Effector CD8-positive, alpha-beta T cell (primary cell): Measurements from ENCODE around the gene MCU.

Experiments
- DNase-seq: peaks from one replicate; lab custom pipeline; 2025; lab: John Stamatoyannopoulos, UW

Gene MCU

DNA sequence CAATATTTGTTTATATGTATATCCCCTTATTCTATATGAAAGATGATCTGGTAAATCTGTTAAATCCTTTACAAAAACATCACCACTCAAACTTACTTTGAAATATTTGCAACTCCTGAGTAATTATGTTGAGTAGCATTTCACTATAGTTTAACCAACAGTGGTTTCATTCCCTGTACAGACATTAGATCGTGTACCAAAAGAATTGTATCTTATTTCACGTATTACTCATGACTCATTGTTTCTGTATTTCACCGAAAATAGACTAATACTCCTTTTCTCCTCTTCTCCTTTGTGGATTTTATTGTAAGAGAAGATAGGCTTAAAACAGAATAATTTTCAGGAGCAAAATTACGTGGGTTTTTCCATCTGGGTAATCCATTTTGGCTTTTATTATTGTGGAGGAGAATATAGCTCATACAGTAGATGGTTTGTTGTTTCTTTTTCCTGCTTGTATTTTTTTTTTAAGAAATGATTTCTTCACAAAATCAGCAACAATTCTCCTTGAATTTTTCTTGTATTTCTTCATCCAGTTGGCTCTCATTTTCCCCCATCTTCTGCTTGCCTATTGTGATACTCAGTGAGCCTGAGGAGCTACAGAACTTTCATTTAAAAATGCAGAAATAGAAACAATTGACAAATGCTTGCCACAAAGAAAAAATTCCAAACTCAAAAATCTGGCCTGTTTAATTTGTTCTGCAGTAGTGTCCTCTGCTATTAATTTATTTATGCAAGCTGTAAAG is 111.0 kb downstream of the MCU start:
- no peak for DNase-seq

- DNase-seq: no peak
These were observed 116.1 kb downstream of the MCU start for GRCh38 chr10:72808001-72808400.

GRCh38 chr10:72809006-72809405 is 117.1 kb downstream of the MCU start:
- DNase-seq: no peak

- DNase-seq: no peak
These were observed 119.0 kb downstream of the MCU start for GRCh38 chr10:72810976-72811375.

- no peak for DNase-seq
These were observed 120.4 kb downstream of the MCU start for GRCh38 chr10:72812415-72812752.

DNA sequence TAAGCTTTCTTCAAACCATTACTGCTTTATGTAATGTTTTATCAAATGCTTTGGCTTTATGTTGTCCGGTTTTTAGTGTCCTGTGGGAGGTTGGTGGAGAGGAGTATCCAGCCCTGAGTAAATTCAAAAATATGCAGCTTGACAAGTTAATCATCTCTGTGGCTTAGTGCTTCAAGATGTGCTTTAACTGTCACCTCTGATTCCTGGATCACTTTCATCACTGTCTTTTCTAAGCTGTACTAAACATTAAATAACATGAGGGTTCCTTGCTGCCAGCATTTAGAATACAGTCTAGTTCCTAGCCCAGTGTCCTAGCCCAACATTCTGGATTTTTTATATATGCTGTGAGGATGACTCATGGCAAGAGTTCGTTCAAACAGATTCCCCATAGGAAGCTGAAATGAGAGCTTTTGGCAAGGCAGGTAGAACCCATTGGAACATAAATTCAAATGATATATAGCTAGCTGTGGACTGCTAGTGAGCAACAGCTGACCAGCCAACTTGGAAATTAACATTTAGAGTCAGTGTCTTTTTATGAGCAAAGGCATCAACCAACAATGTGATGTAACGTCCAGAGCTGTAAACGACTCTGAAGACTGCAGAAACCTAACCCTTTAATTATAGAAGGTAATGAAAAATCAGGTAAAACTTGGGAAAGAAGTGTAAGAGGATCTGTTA is 120.9 kb downstream of the MCU start:
- no peak for DNase-seq

DNA sequence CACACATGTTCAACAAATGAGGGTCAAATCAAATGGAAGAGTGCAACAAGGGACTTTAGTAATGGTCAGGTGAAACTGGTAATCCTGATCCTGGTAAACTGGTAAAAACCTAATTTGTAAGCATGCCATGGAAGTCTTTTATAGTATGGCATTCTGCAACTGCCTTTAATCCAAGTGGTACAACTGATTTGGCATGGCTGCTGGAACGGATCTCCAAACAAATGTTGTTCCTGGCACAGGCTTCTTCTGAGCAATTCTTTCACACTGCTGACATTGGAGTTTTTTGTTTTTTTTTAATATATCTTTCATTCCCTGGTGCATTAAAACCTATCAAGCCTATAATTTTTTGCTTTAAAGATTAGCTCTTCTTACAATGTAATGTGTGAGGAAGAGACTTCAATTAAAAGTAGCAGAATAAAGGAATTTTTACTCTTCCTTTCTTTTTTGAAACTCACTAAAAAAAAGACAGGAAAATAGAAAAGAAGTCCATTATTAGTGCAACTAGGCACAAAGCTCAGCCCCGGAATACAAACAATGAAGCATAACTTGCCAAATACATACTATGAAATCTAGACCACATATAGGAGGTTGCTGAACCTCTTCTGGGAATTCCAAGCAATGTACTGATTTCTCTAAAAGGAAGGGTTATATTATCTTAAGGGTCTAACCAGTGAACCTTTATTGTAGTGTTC is 122.3 kb downstream of the MCU start:
- DNase-seq: no peak

GRCh38 chr10:72816565-72816964 is 124.6 kb downstream of the MCU start:
- DNase-seq: no peak

DNA sequence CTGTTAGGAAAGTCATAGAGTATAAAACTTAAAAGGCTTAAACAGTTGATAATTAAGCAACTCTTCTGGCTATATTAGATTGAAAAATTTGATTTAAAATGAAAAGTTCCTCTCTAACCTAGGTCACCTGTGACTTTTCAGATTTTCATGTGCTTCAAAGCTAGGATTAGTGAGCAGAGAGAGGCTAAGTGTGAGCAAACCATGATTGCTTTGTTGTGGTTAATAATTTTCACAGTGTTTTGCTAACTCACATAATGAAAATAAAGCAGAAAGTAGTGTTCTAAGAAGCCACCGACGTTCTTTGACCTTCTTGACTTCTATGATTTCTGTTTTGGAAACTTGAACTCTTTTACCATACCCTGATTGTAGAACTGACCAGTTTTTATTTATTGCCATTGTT is 126.1 kb downstream of the MCU start:
- no peak for DNase-seq

DNA sequence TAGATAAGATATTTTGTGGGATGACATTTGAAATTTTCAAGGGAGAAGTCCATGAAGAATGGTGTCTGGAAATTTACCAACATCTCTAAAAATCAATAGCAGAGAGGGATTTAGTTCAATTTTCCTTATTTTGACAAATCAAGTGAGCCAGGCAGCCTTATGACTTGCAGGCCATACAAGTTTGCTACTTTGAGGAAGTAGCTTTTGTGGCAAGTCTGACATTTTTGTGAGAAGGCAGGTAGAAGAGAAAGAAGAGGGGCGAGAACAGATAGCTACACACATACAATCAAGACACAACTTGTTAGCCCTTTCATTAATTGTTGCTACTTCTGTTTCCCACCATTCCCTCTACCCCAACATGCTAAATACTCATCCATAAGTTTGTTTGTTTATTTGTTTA is 127.1 kb downstream of the MCU start:
- DNase-seq: no peak

DNA sequence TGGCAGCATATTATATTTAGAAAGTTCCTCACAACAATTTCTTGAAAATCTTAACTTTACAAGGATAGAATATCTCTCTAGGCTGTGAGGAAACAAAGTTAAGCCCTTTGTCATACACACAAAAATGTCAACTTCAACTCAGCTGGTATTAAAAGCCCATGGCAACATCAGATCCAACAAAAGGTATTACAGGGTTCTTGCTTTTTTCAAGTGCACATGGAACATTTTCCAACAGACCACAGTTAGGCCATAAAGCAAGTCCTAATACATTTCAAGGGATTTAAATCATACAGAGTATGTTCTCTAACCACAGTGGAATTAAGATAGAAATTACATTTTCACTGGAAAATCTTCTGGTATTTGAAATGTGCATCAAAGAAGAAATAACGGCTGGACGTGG is 129.7 kb downstream of the MCU start:
- no peak for DNase-seq

DNA sequence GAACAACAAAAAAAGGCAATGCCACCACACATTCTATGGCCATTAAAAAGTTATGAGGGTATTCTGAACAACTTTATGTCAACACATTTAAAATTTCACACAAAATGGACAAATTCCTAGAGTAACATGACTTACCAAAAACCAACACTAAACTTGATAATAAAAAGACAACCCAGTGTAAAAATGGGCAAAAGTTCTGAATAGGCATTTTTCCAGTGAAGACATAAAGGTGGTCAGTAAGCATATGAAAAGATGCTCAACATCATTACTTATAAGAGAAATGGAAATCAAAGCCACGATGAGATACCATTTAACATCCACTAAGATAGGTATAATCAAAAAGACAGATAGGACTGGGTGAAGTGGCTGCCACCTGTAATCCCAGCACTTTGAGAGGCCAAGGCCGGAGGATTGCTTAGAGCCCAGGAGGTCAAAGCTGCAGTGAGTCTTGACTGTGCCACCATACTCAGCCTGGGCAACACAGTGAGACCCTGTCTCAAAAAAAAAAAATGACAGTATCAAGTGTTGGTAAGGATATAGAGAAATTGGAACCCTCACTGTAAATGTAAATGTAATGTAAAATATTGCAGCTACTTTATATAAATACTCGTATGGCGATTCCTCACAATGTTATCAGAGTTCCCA is 130.5 kb downstream of the MCU start:
- no peak for DNase-seq

- DNase-seq: no peak
These were observed 133.2 kb downstream of the MCU start for GRCh38 chr10:72825163-72825562.

DNA sequence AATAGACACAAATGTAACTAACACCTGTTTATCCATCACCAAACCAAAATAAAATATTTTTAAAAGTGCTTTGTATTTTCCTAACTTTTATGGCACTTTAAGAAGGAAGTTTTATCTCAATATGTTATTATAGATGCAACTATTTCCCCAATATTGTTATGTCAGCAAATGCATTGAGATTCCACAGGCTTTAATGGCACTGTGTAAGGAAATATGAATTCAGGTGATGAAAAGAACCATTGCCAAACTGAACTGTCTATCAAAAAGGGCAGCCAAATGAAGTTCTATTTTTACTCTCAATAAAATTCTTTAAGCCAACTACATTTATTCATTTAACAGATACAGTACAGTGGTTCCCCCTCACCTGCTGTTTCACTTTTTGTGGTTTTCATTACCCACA is 134.4 kb downstream of the MCU start:
- DNase-seq: no peak

DNA sequence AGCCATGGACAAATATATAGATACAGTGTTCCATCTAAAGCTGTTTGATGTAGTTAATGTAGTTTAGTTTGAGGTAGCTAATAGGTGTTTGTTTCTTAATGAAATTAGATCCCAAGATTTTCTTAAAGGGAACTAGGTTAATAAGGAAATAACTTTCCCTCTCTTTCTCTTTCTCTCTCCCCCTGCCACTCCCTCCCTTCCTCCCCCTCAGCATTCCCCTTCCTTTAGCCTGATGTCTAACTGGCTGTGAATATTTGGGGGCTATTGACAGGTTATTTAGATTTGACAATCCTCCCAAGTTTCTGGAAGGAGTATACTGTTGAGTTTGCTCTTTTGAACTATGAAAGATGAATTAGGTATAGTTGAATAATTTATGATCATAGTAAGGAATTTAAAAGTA is 136.4 kb downstream of the MCU start:
- DNase-seq: no peak

DNA sequence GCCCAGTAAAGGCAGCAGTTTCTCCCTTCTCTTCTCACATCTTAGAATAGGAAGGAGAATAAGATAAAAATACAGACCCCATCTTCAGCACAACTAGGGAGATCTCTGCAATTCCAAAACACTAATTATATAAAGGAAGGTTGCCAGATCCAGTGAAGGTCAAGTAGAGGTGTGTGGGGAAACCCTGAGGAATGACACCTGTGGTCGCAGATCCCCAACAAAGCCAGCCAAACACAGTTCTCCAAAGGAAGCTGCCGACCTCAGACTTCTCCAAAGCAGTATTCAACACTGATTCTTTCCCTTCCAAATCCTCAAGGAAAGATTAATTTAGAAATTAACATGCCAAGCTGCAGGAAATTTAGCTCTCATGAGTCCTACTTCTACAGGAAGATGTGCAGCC is 138.7 kb downstream of the MCU start:
- no peak for DNase-seq

DNA sequence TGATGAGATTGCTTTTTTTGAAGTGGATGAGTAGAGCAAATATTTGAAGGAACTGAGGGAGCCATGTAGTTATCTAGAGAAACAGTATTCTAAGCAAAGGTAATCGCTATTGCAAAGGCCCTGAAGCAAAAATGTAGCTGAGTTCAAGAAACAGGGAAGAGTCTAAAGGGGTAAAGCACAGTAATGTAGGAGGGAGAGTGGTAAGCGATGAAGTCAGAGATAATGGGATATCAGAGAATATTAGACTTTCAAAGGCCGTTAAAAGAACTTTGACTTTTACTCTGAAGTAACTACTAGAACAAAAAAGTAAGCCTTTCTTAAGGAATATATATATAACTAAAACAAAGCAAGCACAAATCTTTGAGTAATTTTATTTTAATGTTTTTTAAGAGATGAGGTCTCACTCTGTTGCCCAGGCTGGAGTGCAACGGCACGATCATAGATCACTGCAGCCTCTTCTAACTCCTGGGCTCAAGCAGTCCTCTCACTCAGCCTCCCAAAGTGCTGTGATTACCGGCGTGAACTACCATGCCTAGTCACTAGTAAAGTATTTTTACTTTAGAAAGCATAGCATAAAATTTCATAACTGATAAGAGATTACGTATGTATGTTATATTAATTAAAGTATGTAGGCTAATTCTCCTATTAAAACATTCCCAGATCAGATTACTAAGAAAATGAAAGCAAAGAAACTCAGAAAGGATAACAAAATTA is 139.9 kb downstream of the MCU start:
- DNase-seq: no peak

GRCh38 chr10:72832701-72833100 is 140.8 kb downstream of the MCU start:
- no peak for DNase-seq

DNA sequence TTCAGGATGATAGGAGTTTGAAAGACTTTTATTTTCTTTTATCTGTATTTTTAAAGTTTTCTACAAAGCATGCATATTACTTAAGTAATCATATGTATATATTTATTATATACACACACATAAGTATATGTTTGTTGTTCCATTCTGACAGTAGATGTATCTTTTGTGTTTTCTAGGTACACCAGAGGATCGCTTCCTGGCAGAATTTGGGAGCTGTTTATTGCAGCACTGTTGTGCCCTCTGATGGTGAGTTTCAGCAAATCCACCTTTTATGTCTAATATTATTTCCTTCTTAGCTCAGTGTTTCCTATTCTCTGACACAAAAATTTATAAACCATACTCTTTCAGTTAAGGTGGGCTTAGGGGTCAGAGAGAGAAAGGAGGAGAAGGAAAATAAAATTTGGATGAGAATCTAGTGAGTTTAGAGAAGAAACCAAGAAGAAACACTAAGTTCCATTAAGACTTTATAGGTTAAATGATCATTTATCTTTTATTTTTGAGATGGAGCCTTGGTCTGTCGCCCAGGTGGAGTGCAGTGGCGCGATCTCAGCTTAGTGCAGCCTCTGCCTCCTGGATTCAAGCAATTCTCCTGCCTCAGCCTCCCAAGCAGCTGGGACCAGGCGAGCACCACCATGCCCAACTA is 142.4 kb downstream of the MCU start:
- DNase-seq: no peak

DNA sequence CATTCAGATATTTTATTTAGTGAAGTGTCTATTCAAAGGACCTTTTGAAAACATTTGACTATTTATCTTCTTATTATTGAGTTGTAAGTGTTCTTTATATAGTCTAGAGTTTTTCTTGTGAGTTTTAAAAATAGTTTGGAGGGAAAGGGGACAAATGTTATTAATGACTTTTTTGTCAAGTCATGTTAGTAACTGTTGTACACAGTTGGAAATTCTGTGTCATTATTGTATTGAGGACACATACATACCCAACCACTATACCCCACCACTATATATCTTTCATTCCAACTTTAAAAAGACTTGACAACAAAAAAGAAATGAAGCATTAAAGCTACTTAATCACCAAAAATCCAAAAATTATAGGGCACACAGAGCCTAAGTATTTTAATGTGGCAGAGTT is 148.4 kb downstream of the MCU start:
- no peak for DNase-seq

GRCh38 chr10:72841487-72841886 is 149.5 kb downstream of the MCU start:
- no peak for DNase-seq

GRCh38 chr10:72842164-72842563 is 150.2 kb downstream of the MCU start:
- DNase-seq: no peak
